ENCODE results near the gene OAT. TPM values are rescaled to one million over a fixed set of nuclear protein-coding genes. Genes with fewer than 3 reads are reported as not detected.

The OAT gene
- total RNA-seq, 1 donor from 2014 or later: 56.7 TPM

DNA sequence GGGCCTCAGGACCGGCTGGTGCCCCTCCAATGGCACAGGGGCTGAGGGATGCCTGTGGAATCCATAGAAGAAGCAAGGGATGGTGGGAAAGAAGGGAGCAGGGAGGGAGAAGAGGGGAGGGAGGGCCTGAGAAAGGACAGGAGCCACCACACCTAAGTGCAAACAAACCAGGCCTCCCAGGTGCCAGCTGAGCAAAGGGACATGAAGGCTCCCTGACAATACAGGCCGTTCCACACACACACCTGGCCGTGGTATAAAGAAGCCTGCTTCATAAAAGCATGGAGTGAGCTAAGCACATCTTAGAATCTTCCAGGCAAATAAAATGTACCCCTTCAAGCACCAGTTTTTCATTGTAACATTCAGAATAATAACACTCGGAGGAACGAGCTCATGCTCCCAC, 54.0 kb downstream of the OAT start:
- Histone ChIP-seq H3K79me2 (ENCODE audit: low read depth) (no peaks in the 10 kb centered on the region), H3K9me3 (ENCODE audit: low read depth) (no peaks in the 10 kb centered on the region), H3K4me2 (no peak overlapping the region), H3K36me3 (no peaks in the 10 kb centered on the region), H3K4me1 (peaks cover 5% of the 10 kb centered on the region), H3K27me3 (no peaks in the 10 kb centered on the region), H4K20me1 (ENCODE audit: low read depth) (no peaks in the 10 kb centered on the region), H2AFZ (replicated peaks) (no peak overlapping the region), H3K27ac (no peak overlapping the region), H3K4me3 (no peak overlapping the region), H3F3A (ENCODE audit: low read depth) (no peaks in the 10 kb centered on the region), H3K9ac (no peak overlapping the region)
- TF ChIP-seq EZH2phosphoT487 (IDR thresholded peaks at IDR 0.05): no peak
- TF ChIP-seq, protein P1, sequence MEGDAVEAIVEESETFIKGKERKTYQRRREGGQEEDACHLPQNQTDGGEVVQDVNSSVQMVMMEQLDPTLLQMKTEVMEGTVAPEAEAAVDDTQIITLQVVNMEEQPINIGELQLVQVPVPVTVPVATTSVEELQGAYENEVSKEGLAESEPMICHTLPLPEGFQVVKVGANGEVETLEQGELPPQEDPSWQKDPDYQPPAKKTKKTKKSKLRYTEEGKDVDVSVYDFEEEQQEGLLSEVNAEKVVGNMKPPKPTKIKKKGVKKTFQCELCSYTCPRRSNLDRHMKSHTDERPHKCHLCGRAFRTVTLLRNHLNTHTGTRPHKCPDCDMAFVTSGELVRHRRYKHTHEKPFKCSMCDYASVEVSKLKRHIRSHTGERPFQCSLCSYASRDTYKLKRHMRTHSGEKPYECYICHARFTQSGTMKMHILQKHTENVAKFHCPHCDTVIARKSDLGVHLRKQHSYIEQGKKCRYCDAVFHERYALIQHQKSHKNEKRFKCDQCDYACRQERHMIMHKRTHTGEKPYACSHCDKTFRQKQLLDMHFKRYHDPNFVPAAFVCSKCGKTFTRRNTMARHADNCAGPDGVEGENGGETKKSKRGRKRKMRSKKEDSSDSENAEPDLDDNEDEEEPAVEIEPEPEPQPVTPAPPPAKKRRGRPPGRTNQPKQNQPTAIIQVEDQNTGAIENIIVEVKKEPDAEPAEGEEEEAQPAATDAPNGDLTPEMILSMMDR (IDR thresholded peaks at IDR 0.05): no peak
- no peak for TF ChIP-seq EZH2 (IDR thresholded peaks at IDR 0.05)
- Mint-ChIP-seq H3K4me1 (no peaks in the 10 kb centered on the region), H3K27me3 (ENCODE audit: insufficient read depth, low read depth) (peaks cover 8% of the 10 kb centered on the region), H3K4me3 (no peak overlapping the region), H3K9me3 (peaks cover 2% of the 10 kb centered on the region), H3K27ac (no peak overlapping the region), H3K36me3 (no peaks in the 10 kb centered on the region)
- DNase-seq (ENCODE audit: low spot score): no peak

DNA sequence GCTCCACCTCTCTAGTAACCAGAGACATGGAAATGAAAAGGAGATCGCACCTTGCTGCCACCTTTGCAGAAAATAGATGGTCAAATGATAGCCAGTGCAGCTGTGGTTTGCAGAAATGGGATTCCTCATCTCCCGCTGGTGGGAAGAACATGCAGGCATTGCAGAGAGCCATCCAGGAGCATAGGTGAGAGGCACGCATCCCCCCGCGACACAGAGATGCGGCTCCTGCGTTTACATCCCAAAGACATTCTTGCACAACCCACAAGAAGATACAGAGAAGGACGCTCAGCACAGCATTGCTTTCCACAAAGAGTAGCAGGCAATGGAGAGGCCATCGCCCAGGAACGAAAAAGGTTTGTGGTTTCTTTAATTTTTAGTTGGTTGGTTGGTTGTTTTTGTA, 56.2 kb downstream of the OAT start:
- Histone ChIP-seq H4K20me1 (ENCODE audit: low read depth) (no peaks in the 10 kb centered on the region), H3F3A (ENCODE audit: low read depth) (no peaks in the 10 kb centered on the region), H3K9me3 (ENCODE audit: low read depth) (no peaks in the 10 kb centered on the region), H3K4me2 (no peak overlapping the region), H3K4me1 (no peaks in the 10 kb centered on the region), H3K4me3 (no peak overlapping the region), H3K27ac (no peak overlapping the region), H2AFZ (replicated peaks) (no peak overlapping the region), H3K27me3 (no peaks in the 10 kb centered on the region), H3K9ac (no peak overlapping the region), H3K36me3 (no peaks in the 10 kb centered on the region), H3K79me2 (ENCODE audit: low read depth) (no peaks in the 10 kb centered on the region)
- Mint-ChIP-seq H3K4me1 (no peaks in the 10 kb centered on the region), H3K27me3 (ENCODE audit: insufficient read depth, low read depth) (peaks cover 4% of the 10 kb centered on the region), H3K36me3 (no peaks in the 10 kb centered on the region), H3K27ac (no peak overlapping the region), H3K4me3 (no peak overlapping the region), H3K9me3 (peaks cover 2% of the 10 kb centered on the region)
- no peak for DNase-seq (ENCODE audit: low spot score)
- TF ChIP-seq EZH2phosphoT487 (IDR thresholded peaks at IDR 0.05) (no peak), EZH2 (IDR thresholded peaks at IDR 0.05) (no peak)
- TF ChIP-seq, protein P1 (IDR thresholded peaks at IDR 0.05): no peak

DNA sequence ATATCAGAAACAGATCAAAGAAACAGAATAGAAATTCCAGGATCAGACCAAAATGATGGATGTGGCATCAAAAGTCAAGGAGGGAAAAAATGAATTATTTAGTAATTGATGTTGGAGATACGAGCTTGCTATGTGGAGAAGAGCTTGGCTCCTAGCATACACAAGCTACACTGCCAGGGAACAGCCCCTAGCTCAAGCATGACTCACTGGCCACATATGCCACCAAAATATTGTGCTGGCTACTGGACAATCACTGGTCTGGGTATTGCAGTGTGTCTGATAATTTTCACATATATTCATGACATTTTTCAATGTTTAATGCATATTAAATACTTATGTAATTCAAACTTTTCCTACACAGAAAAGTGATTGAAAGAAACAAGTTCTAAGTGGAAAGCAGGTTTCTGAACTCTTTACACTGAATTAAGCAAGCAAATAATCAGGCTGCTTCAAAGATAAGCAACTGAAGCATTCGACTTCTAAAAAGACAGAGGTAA, 59.3 kb downstream of the OAT start:
- H2AFZ ChIP-seq (replicated peaks): no peak overlapping the region
- DNase-seq (ENCODE audit: low spot score): no peak
- H3K79me2 ChIP-seq (ENCODE audit: low read depth): no peaks in the 10 kb centered on the region
- H3K9me3 ChIP-seq (ENCODE audit: low read depth): no peaks in the 10 kb centered on the region
- Mint-ChIP-seq H3K27me3 (ENCODE audit: insufficient read depth, low read depth) (peaks cover 3% of the 10 kb centered on the region), H3K4me3 (no peak overlapping the region), H3K4me1 (peaks cover 11% of the 10 kb centered on the region), H3K36me3 (no peaks in the 10 kb centered on the region), H3K27ac (no peak overlapping the region), H3K9me3 (peaks cover 2% of the 10 kb centered on the region)
- no peak overlapping the region for H3K9ac ChIP-seq
- no peak overlapping the region for H3K27ac ChIP-seq
- peaks cover 9% of the 10 kb centered on the region for H3F3A ChIP-seq (ENCODE audit: low read depth)
- H3K27me3 ChIP-seq: no peaks in the 10 kb centered on the region
- no peak overlapping the region for H3K4me2 ChIP-seq
- peaks cover 12% of the 10 kb centered on the region for H3K4me1 ChIP-seq
- H3K36me3 ChIP-seq: no peaks in the 10 kb centered on the region
- H4K20me1 ChIP-seq (ENCODE audit: low read depth): no peaks in the 10 kb centered on the region
- TF ChIP-seq EZH2 (IDR thresholded peaks at IDR 0.05): no peak
- TF ChIP-seq EZH2phosphoT487 (IDR thresholded peaks at IDR 0.05): no peak
- TF ChIP-seq, protein P1 (IDR thresholded peaks at IDR 0.05): no peak
- H3K4me3 ChIP-seq: no peak overlapping the region
